BJ (cell line): ENCODE data around the gene TADA2B. TPM values are rescaled to one million over a fixed set of nuclear protein-coding genes. Genes with fewer than 3 reads are reported as not detected.

Experiments used
- CTCF ChIA-PET: fragments of 350-600 bp; formaldehyde crosslinking; extraction: SDS; loops from one replicate; lab custom pipeline; 2021; ENCODE audit warnings: antibody characterized with exemption, inconsistent platforms; lab: Yijun Ruan, JAX
- POLR2A ChIA-PET: fragments of 300-600 bp; sonication (Branson Sonifier 250); formaldehyde crosslinking; extraction: SDS; loops from one replicate; lab custom pipeline; 2021; ENCODE audit warnings: antibody characterized with exemption; lab: Charles Lee
- DNase-seq: peaks from one replicate; pipeline ENCODE4 v3.0.0-alpha.2; 2011; ENCODE audit warnings: low read depth
- H3K27me3 ChIP-seq: 2 replicates; pipeline ENCODE4 v1.6.0; 2011; ENCODE audit warnings: low read length; ENCODE audit not compliant: control insufficient read depth, insufficient read depth
- H3K36me3 ChIP-seq: 2 replicates; pipeline ENCODE4 v1.5.1; 2011; ENCODE audit warnings: low read length; ENCODE audit not compliant: control insufficient read depth, insufficient read depth
- H3K4me3 ChIP-seq: 2 replicates; pipeline ENCODE4 v1.5.1; 2011; ENCODE audit warnings: low read depth, mild to moderate bottlenecking, control low read depth, low read length
- CTCF ChIP-seq: IDR thresholded peaks from 2 replicates; pipeline ENCODE4 v1.5.1; 2011; ENCODE audit warnings: low read depth, mild to moderate bottlenecking, control low read depth, inconsistent platforms, low read length, moderate library complexity; ENCODE audit not compliant: insufficient read depth
- polyA plus RNA-seq: library from polyadenylated mRNA; depleted of rRNA; stranded (reverse); fragments of >200 nt; gene quantifications from 2 replicates; pipeline ENCODE4 v1.2.3, GENCODE V29; 2011

TADA2B gene
- polyA plus RNA-seq, 1 experiment: 7.3 TPM

DNA sequence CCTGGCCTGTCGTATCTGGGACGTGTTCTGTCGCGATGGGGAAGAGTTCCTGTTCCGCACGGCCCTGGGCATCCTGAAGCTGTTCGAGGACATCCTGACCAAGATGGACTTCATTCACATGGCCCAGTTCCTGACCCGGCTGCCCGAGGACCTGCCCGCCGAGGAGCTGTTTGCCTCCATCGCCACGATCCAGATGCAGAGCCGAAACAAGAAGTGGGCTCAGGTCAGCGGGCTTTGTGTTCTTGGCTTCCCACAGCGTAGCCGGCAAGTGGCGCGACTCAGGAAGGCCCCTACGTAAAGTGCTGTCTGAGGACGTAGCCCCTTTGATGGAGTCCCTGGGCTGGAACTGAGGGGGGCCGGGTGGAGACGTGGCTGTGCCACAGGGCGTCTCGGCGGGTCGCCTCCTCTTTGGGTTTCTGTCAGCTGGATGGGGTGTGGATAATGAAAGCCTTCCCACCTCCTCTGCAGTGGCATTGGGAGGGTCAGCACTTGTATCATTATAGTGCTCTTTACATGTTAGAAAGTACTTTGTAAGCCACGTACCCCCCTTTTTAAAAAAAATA lies 18.1 kb upstream of the TADA2B start:
- no peak for DNase-seq
- CTCF ChIA-PET: interaction anchor here (0.7 kb wide), 1 partner anchor 9 kb away, joined by 3 read pairs; no protein-coding TSS in a partner anchor

DNA sequence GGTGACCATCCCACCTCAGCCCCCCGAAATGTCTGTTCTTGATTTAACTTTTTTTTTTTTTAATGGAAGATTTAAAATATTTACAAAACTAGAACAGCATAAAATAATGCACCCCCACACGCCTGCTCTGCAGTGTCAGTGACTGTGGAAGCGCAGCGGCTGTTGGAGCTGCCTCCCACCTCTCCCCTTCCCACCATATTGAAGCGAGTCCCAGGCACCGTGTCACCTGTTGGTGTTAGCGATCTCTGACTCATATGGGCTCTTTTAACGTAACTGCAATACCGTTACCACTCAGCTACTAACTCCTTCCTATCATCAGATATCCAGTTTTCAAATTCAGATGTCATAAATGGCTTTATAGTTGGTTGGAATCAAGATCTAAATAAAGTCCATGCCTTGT lies 17.1 kb upstream of the TADA2B start:
- Histone ChIP-seq H3K36me3 (peaks cover 23% of the 10 kb centered on the region), H3K4me3 (no peak overlapping the region), H3K27me3 (no peaks in the 10 kb centered on the region)
- ChIA-PET POLR2A (no interaction called here), CTCF (no interaction called here)
- no peak for TF ChIP-seq CTCF
- no peak for DNase-seq

More for the DNA sequence above, 18.1 kb upstream of the TADA2B start:
- no peak for TF ChIP-seq CTCF
- POLR2A ChIA-PET: no interaction called here
- Histone ChIP-seq H3K27me3 (no peaks in the 10 kb centered on the region), H3K36me3 (peaks cover 23% of the 10 kb centered on the region), H3K4me3 (no peak overlapping the region)

DNA sequence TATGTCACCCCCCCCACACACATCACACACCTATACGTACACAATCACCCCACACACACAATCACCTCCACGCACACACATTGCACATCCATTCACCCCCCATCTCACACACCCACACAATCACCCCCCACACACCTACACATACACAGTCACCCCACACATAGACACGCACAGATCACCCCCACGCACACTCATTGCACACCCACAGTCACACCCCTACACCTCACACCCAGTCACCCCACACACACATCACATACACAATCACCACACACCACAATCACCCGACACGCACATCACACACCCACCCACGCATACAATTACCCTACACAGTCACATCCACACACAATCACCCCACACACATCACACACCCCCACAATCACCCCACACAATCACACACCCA lies 15.9 kb upstream of the TADA2B start:
- H3K27me3 ChIP-seq: no peaks in the 10 kb centered on the region
- ChIA-PET POLR2A (no interaction called here), CTCF (no interaction called here)
- no peak for DNase-seq
- H3K4me3 ChIP-seq: no peak overlapping the region
- H3K36me3 ChIP-seq: peaks cover 28% of the 10 kb centered on the region
- TF ChIP-seq CTCF: no peak

DNA sequence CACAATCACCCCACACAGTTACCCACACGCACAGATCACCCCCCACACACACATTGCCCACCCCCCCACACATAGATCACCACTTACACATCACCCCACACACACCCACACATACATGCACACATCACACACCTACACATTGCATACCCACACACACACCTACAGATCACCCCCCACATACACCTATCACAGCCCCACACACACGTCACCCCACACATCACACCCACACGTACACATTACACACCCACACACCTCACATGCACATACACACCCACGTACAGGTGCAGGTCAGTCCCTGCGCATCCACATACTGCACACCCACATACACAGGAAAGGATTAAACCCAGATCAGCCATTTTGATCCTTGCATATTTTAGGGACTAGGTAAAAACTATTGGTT lies 15.3 kb upstream of the TADA2B start:
- POLR2A ChIA-PET: no interaction called here
- Histone ChIP-seq H3K27me3 (no peaks in the 10 kb centered on the region), H3K4me3 (no peak overlapping the region), H3K36me3 (peaks cover 30% of the 10 kb centered on the region)
- DNase-seq: no peak
- TF ChIP-seq CTCF: no peak
- CTCF ChIA-PET: no interaction called here

- ChIA-PET CTCF (interaction anchor here (2.6 kb wide), 1 partner anchor 14 kb away, joined by 8 read pairs; the partner anchor contains the start of gene TADA2B), POLR2A (no interaction called here)
- TF ChIP-seq CTCF: no peak
- H3K27me3 ChIP-seq: no peaks in the 10 kb centered on the region
- peaks cover 28% of the 10 kb centered on the region for H3K36me3 ChIP-seq
- H3K4me3 ChIP-seq: no peak overlapping the region
- DNase-seq: no peak
Observed at GRCh38 chr4:7029212-7029611, 14.0 kb upstream of the TADA2B start.
